GM06990 (cell line): ENCODE measurements around the gene ALDH1L2.
A peak's percentile ranks its signal among the peaks of the same experiment; 100 is the strongest.

Source experiments
- DNase-seq: peaks from one replicate; pipeline ENCODE4 v3.0.0-alpha.2; 2011; ENCODE audit not compliant: insufficient read length; ENCODE audit errors: extremely low read depth
- H3K27me3 ChIP-seq: replicated peaks from 2 replicates; pipeline ENCODE4 v1.6.0; 2011; ENCODE audit warnings: low read length; ENCODE audit not compliant: control insufficient read depth, insufficient read depth
- H3K36me3 ChIP-seq: 2 replicates; pipeline ENCODE4 v1.5.1; 2011; ENCODE audit warnings: low read length; ENCODE audit not compliant: control insufficient read depth, insufficient read depth
- H3K4me3 ChIP-seq: replicated peaks from 2 replicates; pipeline ENCODE4 v1.5.1; 2011; ENCODE audit warnings: low read depth, mild to moderate bottlenecking, control low read depth, low read length
- CTCF ChIP-seq: IDR thresholded peaks from 2 replicates; pipeline ENCODE4 v1.5.1; 2011; ENCODE audit warnings: low read length, control low read depth, mild to moderate bottlenecking, inconsistent platforms; ENCODE audit not compliant: insufficient read depth, poor library complexity, severe bottlenecking

The ALDH1L2 gene

DNA sequence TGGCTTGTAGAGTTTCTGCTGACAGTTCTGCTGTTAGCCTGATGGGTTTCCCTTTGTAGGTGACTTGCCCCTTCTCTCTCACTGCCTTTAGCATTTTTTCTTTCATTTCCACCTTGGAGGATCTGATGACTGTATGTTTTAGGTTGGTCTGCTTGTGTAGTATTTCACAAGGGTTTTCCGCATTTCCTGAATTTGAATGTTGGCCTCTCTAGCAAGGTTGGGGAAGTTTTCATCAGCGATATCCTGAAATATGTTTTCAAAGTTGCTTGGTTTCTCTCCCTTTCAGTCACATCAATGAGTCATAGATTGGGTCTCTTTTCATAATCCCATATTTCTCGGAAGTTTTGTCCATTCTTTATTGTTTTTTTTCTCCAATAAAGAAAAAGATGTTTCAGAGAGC lies 86.7 kb downstream of the ALDH1L2 start:
- no peak overlapping the region for H3K4me3 ChIP-seq
- no peak for TF ChIP-seq CTCF
- peaks cover 21% of the 10 kb centered on the region for H3K36me3 ChIP-seq
- no peaks in the 10 kb centered on the region for H3K27me3 ChIP-seq
- DNase-seq: no peak

DNA sequence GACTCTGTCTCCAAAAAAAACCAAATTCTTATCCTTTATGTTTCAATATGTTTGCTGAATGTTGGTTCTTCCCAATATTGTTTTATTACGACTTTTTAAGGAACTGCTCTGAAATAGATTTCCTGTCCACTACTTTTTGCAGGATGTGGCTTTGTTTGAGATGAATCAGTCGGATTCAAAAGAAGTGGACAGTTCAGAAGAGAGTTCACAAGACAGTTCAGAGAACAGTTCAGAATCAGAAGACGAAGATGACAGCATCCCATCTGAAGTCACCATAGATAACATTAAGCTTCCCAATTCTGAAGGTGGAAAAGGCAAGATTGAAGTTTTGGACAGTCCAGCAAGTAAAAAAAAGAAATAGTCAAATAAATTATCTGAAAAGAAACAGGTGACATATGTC lies 89.9 kb downstream of the ALDH1L2 start:
- H3K27me3 ChIP-seq: no peaks in the 10 kb centered on the region
- H3K36me3 ChIP-seq: peaks cover 17% of the 10 kb centered on the region
- TF ChIP-seq CTCF: no peak
- DNase-seq: no peak
- H3K4me3 ChIP-seq: no peak overlapping the region

GRCh38 chr12:104991565-104992128 lies 92.6 kb downstream of the ALDH1L2 start:
- no peak for DNase-seq
- Histone ChIP-seq H3K36me3 (peaks cover 6% of the 10 kb centered on the region), H3K4me3 (no peak overlapping the region), H3K27me3 (no peaks in the 10 kb centered on the region)
- TF ChIP-seq CTCF: no peak

GRCh38 chr12:104990950-104991349 lies 93.3 kb downstream of the ALDH1L2 start:
- H3K4me3 ChIP-seq: no peak overlapping the region
- TF ChIP-seq CTCF: no peak
- no peaks in the 10 kb centered on the region for H3K27me3 ChIP-seq
- no peak for DNase-seq
- peaks cover 5% of the 10 kb centered on the region for H3K36me3 ChIP-seq

DNA sequence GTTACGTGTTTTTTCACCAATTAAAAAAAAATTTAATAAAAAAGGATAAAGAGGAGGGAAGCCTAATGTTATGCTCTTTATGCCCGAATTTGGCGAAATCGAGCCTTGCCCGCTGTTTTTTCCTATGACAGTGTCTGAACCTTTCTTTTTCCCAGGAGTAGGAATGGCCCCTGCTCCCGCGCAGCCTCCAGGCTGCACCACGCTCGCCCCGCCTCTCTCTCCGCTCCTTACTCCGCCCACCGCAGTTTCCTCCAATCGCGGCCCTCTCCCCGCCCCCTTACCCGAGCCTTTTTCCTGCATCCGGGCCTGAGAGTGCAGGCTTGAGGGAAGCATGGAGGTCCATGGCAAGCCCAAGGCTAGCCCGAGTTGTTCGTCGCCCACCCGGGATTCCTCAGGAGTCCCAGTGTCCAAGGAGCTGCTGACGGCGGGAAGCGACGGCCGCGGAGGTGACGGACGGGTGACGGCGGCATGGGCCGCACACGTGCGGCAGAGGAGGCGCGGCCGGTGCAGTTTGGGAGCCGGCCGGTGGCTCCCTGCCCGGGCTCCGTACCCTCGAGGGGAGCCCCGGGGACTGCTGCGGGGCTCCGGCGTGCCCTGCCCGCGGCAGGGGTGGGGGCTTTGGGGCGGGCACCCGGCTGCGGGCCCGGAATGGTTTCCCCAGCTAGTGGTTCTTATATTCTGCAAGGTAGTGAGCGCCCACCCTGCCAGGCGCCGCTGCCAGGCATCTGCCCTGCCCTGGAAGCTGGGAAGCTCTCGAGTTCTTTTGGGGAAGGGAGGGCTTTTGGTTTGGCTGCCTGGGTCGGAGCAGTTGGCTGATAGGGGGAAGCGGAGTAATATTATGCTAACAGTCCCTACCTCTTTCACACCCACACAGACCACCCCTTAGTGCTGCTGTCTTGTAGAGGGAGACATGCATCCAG lies 98.0 kb downstream of the ALDH1L2 start, which contains the start of gene NOPCHAP1:
NOPCHAP1 (plus strand) TSS at position 295 of the 920 bp plus-strand sequence; CDS start at position 332, 37 bp downstream.
- H3K27me3 ChIP-seq: no peaks in the 10 kb centered on the region
- peak; percentile 86 for DNase-seq
- no peak for TF ChIP-seq CTCF
- peak within 1 kb of the TSS; percentile 93 for H3K4me3 ChIP-seq
- no peaks in the 10 kb centered on the region for H3K36me3 ChIP-seq
